Measurements from ENCODE around the gene LPIN1. TPM values are rescaled to one million over a fixed set of nuclear protein-coding genes. Genes with fewer than 3 reads are reported as not detected.
A peak's percentile ranks its signal among the peaks of the same experiment; 100 is the strongest.

LPIN1 gene
- total and polyA plus RNA-seq, 2 of the 13 experiments (the other 11 are each of a cell fraction or from before 2014, with no cell fraction given), result 9.7 to 19.4 TPM

DNA sequence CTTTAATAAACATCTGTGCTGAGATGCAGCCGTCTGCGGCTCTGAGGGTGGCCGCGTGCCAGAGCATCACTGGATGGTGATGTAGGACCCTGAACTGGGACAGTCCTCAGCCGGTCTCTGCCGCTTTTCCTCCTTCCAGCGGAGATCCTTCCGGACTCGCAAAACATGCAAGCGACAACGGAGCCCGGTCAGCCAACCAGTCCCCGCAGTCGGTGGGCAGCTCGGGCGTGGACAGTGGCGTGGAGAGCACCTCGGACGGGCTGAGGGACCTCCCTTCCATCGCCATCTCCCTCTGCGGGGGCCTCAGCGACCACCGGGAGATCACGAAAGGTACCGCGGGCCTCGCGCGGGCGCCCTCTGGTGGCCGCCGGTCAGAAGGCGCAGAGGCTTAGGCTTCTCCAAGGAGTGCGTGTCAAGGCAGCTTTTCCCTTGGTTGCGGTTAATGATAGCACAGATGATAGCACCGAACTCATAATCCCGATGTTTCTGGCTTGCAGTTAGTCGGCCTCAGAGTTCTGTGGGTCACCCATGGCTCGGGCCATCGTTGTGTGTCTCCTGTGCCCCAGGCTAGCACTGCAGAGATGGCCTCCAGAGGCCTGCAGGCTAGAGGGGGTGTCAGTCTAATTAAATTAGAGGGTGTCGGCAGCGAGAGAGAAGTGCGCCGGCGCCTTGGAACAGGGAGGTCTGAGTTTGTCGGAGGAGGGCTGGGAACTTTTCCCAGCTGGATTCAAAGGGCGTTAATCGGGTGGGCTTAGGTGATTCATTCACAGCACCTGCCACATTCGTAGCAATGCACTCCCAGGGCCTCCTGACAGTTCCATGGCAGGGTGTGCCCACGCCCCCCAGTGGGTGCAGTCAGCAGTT lies 38.5 kb downstream of the LPIN1 start (continued):
- TF ChIP-seq, protein P1, sequence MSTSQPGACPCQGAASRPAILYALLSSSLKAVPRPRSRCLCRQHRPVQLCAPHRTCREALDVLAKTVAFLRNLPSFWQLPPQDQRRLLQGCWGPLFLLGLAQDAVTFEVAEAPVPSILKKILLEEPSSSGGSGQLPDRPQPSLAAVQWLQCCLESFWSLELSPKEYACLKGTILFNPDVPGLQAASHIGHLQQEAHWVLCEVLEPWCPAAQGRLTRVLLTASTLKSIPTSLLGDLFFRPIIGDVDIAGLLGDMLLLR (CRISPR knock-in tag; IDR thresholded peaks at IDR 0.05), result peak; percentile 9; the same call in 1 of the 2 replicates
- TF ChIP-seq ZNF44 (CRISPR knock-in tag; IDR thresholded peaks at IDR 0.05) (no peak), MYC (CRISPR knock-in tag; IDR thresholded peaks at IDR 0.05; ENCODE audit: borderline replicate concordance) (peak; percentile 3; the same call in 1 of the 2 replicates)

DNA sequence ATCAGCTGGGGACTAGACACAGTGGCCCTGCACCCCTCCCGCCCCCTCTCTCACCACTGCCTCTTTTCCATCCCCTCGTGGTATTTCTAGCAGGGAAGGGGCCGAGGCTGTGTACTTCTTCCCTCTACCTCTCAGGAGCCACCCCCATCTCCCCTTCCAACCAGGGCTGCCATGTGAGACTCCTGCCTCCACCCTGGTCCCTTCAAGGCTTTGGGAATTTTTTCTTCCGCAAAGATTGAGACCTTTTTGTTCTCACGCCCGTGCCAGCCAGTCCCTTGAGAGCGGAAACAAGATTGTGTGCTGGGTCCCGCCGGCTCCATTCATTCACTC lies 39.1 kb downstream of the LPIN1 start:
- Histone ChIP-seq H3K79me2 (ENCODE audit: insufficient read depth, low read length) (no peaks in the 10 kb centered on the region), H3K4me2 (ENCODE audit: low read depth, low read length) (no peak overlapping the region), H3K27ac (ENCODE audit: extremely low read length, insufficient read depth, low read length) (no peak overlapping the region), H4K20me1 (ENCODE audit: insufficient read depth, low read length) (no peaks in the 10 kb centered on the region), H3K36me3 (replicated peaks in 1 of 2; ENCODE audit: control insufficient read depth in 1 of 2, insufficient read depth in 2 of 2, low read length in 2 of 2) (peaks cover 12 to 68% of the 10 kb centered on the region in 2 experiments), H3K9me3 (ENCODE audit: low read length) (no peaks in the 10 kb centered on the region), H3K4me3 (replicated peaks in 1 of 3; ENCODE audit: insufficient read depth in 1 of 3, low read depth in 2 of 3, low read length in 3 of 3) (no peak overlapping the region), H3K27me3 (ENCODE audit: control insufficient read depth in 1 of 2, insufficient read depth in 2 of 2, low read length in 2 of 2) (no peaks in the 10 kb centered on the region), H2AFZ (ENCODE audit: low read length) (no peak overlapping the region), H3K9ac (ENCODE audit: insufficient read depth, low read depth, low read length) (no peak overlapping the region), H3K4me1 (ENCODE audit: insufficient read depth, low read length) (no peaks in the 10 kb centered on the region)
- intact Hi-C loops (cut with micrococcal nuclease; ENCODE audit: unreplicated experiment), result no loop called here
- DNase-seq (ENCODE audit: low spot score) (no peak), ATAC-seq (no peak), FAIRE-seq (no peak)
- in situ Hi-C loops (cut with HindIII; ENCODE audit: extremely low pct_ligation_motif_present, low pct_unique_long_range_greater_than_20kb), result no loop called here
- TF ChIP-seq, protein P1 (CRISPR knock-in tag; IDR thresholded peaks at IDR 0.05), result no peak
- TF ChIP-seq ZNF614 (CRISPR knock-in tag; IDR thresholded peaks at IDR 0.05; ENCODE audit: borderline replicate concordance) (no peak), NR3C1 (CRISPR knock-in tag; IDR thresholded peaks at IDR 0.05) (no peak), TEAD3 (CRISPR knock-in tag; optimal IDR thresholded peaks at IDR 0.05; ENCODE audit: borderline replicate concordance) (no peak)
- TF ChIP-seq, protein P2, sequence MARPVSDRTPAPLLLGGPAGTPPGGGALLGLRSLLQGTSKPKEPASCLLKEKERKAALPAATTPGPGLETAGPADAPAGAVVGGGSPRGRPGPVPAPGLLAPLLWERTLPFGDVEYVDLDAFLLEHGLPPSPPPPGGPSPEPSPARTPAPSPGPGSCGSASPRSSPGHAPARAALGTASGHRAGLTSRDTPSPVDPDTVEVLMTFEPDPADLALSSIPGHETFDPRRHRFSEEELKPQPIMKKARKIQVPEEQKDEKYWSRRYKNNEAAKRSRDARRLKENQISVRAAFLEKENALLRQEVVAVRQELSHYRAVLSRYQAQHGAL (CRISPR knock-in tag; IDR thresholded peaks at IDR 0.05; ENCODE audit: not compliant biosample characterization), result no peak
- ChIA-PET CTCF (ENCODE audit: low intra/inter-chr PET ratio, low total read pairs) (interaction anchor here (1.4 to 1.5 kb wide), 2 partner anchors 44 to 92 kb away, joined by 4 to 5 read pairs; no protein-coding TSS in a partner anchor), POLR2A (interaction anchor here (1.0 kb wide), 1 partner anchor 34 kb away, joined by 3 read pairs; no protein-coding TSS in a partner anchor)
- BruUV-seq (replicated peaks), result no TSS peak
- 96% methylated on average over 9 of the region's 9 CpGs for WGBS (ENCODE audit: low lambda C conversion rate)
